ENCODE data around the gene AGPAT1. TPM values are rescaled to one million over a fixed set of nuclear protein-coding genes. Genes with fewer than 3 reads are reported as not detected.
A peak's percentile ranks its signal among the peaks of the same experiment; 100 is the strongest.

The AGPAT1 gene
- polyA plus RNA-seq, 3 donors: 9.9 to 34.4 (median 11.3) TPM

- no peaks in the 10 kb centered on the region for H3K4me1 Mint-ChIP-seq
- DNase-seq: no peak
- no peak overlapping the region for H3K4me3 ChIP-seq (replicated peaks in 1 of 3; ENCODE audit: low read depth in 2 of 3, low read length in 3 of 3)
- H3K27me3 Mint-ChIP-seq (ENCODE audit: low read depth in 3 of 3): peaks cover 0 to 4% (median 1%) of the 10 kb centered on the region in 3 donors
- TF ChIP-seq CTCF (IDR thresholded peaks at IDR 0.05): no peak
- H3K9me3 Mint-ChIP-seq: no peaks in the 10 kb centered on the region
- H3K9ac ChIP-seq (ENCODE audit: insufficient read depth, low read length, poor library complexity, severe bottlenecking): no peak overlapping the region
- H3K27me3 ChIP-seq (ENCODE audit: control insufficient read depth in 2 of 2, insufficient read depth in 2 of 2, low read length in 2 of 2): no peaks in the 10 kb centered on the region
- H3K36me3 ChIP-seq (replicated peaks in 1 of 2; ENCODE audit: control insufficient read depth in 1 of 2, insufficient read depth in 2 of 2, low read length in 2 of 2): peaks cover 27 to 32% of the 10 kb centered on the region in 2 donors
- intact Hi-C loops (cut with micrococcal nuclease): no loop called here
- H4K20me1 ChIP-seq (ENCODE audit: insufficient read depth, low read length): no peaks in the 10 kb centered on the region
- H3K27ac ChIP-seq (ENCODE audit: low read depth in 1 of 2, low read length in 2 of 2): no peak overlapping the region
- no peak overlapping the region for H2AFZ ChIP-seq (ENCODE audit: insufficient read depth, low read depth, low read length, poor library complexity, severe bottlenecking)
- peak overlapping the region in 1 of 7 donors; percentile 63 for H3K27ac Mint-ChIP-seq
- no peaks in the 10 kb centered on the region for H3K9me3 ChIP-seq (replicated peaks in 1 of 2; ENCODE audit: control insufficient read depth in 1 of 2, insufficient read depth in 1 of 2, low read length in 2 of 2)
- no peak overlapping the region for H3K4me3 Mint-ChIP-seq
- no peaks in the 10 kb centered on the region for H3K79me2 ChIP-seq (ENCODE audit: insufficient read depth, low read length)
- WGBS (ENCODE audit: insufficient coverage): 95% methylated on average over 21 of the region's 30 CpGs
- no peak overlapping the region for H3K4me2 ChIP-seq (replicated peaks; ENCODE audit: extremely low read depth, low read length, poor library complexity, severe bottlenecking)
- peaks cover 32 to 38% of the 10 kb centered on the region in 2 donors for H3K36me3 Mint-ChIP-seq
- no peaks in the 10 kb centered on the region for H3K4me1 ChIP-seq (ENCODE audit: control insufficient read depth in 1 of 2, insufficient read depth in 2 of 2, low read length in 2 of 2)
Observed at GRCh38 chr6:32166411-32167061, 9.3 kb downstream of the AGPAT1 start.

- Mint-ChIP-seq H3K27ac (peak within 1 kb of the TSS in 1 of 7 donors; percentile 63), H3K9me3 (no peaks in the 10 kb centered on the region), H3K36me3 (peaks cover 11 to 17% of the 10 kb centered on the region in 2 donors), H3K4me3 (no peak within 1 kb of the TSS), H3K27me3 (ENCODE audit: low read depth in 3 of 3) (peaks cover 0 to 2% (median 1%) of the 10 kb centered on the region in 3 donors), H3K4me1 (no peaks in the 10 kb centered on the region)
- no peak for TF ChIP-seq CTCF (IDR thresholded peaks at IDR 0.05)
- Histone ChIP-seq H4K20me1 (ENCODE audit: insufficient read depth, low read length) (no peaks in the 10 kb centered on the region), H3K4me2 (replicated peaks; ENCODE audit: extremely low read depth, low read length, poor library complexity, severe bottlenecking) (no peak within 1 kb of the TSS), H3K27me3 (ENCODE audit: control insufficient read depth in 2 of 2, insufficient read depth in 2 of 2, low read length in 2 of 2) (no peaks in the 10 kb centered on the region), H3K4me1 (ENCODE audit: control insufficient read depth in 1 of 2, insufficient read depth in 2 of 2, low read length in 2 of 2) (no peaks in the 10 kb centered on the region), H2AFZ (ENCODE audit: insufficient read depth, low read depth, low read length, poor library complexity, severe bottlenecking) (no peak within 1 kb of the TSS), H3K4me3 (replicated peaks in 1 of 3; ENCODE audit: low read depth in 2 of 3, low read length in 3 of 3) (no peak within 1 kb of the TSS), H3K36me3 (replicated peaks in 1 of 2; ENCODE audit: control insufficient read depth in 1 of 2, insufficient read depth in 2 of 2, low read length in 2 of 2) (peaks cover 7 to 11% of the 10 kb centered on the region in 2 donors), H3K9ac (ENCODE audit: insufficient read depth, low read length, poor library complexity, severe bottlenecking) (no peak within 1 kb of the TSS), H3K9me3 (replicated peaks in 1 of 2; ENCODE audit: control insufficient read depth in 1 of 2, insufficient read depth in 1 of 2, low read length in 2 of 2) (no peaks in the 10 kb centered on the region), H3K79me2 (ENCODE audit: insufficient read depth, low read length) (no peaks in the 10 kb centered on the region), H3K27ac (ENCODE audit: low read depth in 1 of 2, low read length in 2 of 2) (no peak within 1 kb of the TSS)
- intact Hi-C loops (cut with micrococcal nuclease): no loop called here
- no peak for DNase-seq
Observed at GRCh38 chr6:32164295-32164694, 11.6 kb downstream of the AGPAT1 start, which contains the start of gene EGFL8. EGFL8 (plus strand) TSS chr6:32164595; CDS start chr6:32166166, 1,571 bp downstream.
